Calu3 (cell line): ENCODE data around the gene HACD1. TPM values are rescaled to one million over a fixed set of nuclear protein-coding genes. Genes with fewer than 3 reads are reported as not detected.

Experiments
- BruUV-seq: library from RNA; stranded (reverse); fragments of 400-500 nt; replicated peaks from 2 replicates; lab custom pipeline; 2021; lab: Mats Ljungman, UMichigan
- CTCF ChIA-PET: fragments of 300-600 bp; sonication (Branson Sonifier 250); formaldehyde crosslinking; loops from one replicate; lab custom pipeline; 2022; ENCODE audit warnings: antibody characterized with exemption; lab: Charles Lee
- DNase-seq: peaks from one replicate; pipeline ENCODE4 v3.0.0; 2022
- H3K27ac Mint-ChIP-seq: one replicate; pipeline ENCODE4 v1.8.0; 2022; ENCODE audit warnings: mixed read lengths; ENCODE audit not compliant: unreplicated experiment
- H3K27me3 Mint-ChIP-seq: one replicate; pipeline ENCODE4 v1.8.0; 2022; ENCODE audit warnings: mixed read lengths; ENCODE audit not compliant: unreplicated experiment
- H3K36me3 Mint-ChIP-seq: one replicate; pipeline ENCODE4 v1.8.0; 2022; ENCODE audit warnings: mild to moderate bottlenecking, moderate library complexity, mixed read lengths; ENCODE audit not compliant: insufficient read depth, unreplicated experiment
- H3K4me1 Mint-ChIP-seq: one replicate; pipeline ENCODE4 v1.8.0; 2022; ENCODE audit warnings: mild to moderate bottlenecking, low read depth, mixed read lengths; ENCODE audit not compliant: unreplicated experiment
- H3K4me3 Mint-ChIP-seq: one replicate; pipeline ENCODE4 v1.8.0; 2022; ENCODE audit warnings: mild to moderate bottlenecking, low read depth, moderate library complexity, mixed read lengths; ENCODE audit not compliant: unreplicated experiment
- H3K9me3 Mint-ChIP-seq: one replicate; pipeline ENCODE4 v1.8.0; 2022; ENCODE audit warnings: low read depth, mixed read lengths; ENCODE audit not compliant: unreplicated experiment
- CTCF ChIP-seq: fragments of 200-600 bp; IDR thresholded peaks from one replicate; pipeline ENCODE4 v1.8.0; 2022; ENCODE audit warnings: antibody characterized with exemption; ENCODE audit not compliant: unreplicated experiment
- intact Hi-C: fragments of 100-400 bp; cut with micrococcal nuclease; formaldehyde crosslinking; loops from one replicate; pipeline ENCODE4 v1.10.0; 2022; ENCODE audit not compliant: unreplicated experiment
- total RNA-seq: library from RNA; stranded (reverse); gene quantifications from 2 replicates; pipeline ENCODE4 v1.2.3, GENCODE V29; 2022

HACD1 gene
- total RNA-seq, 1 experiment from 2014 or later, result 17.3 TPM

GRCh38 chr10:17626656-17627055, 9.5 kb upstream of the HACD1 start:
- Mint-ChIP-seq H3K27me3 (no peaks in the 10 kb centered on the region), H3K27ac (no peak overlapping the region), H3K9me3 (no peaks in the 10 kb centered on the region), H3K36me3 (no peaks in the 10 kb centered on the region), H3K4me3 (no peak overlapping the region), H3K4me1 (no peaks in the 10 kb centered on the region)
- TF ChIP-seq CTCF, result no peak
- no peak for DNase-seq
- CTCF ChIA-PET, result interaction anchor here (0.6 kb wide), 1 partner anchor 10 kb away, joined by 4 read pairs; no protein-coding TSS in a partner anchor
- intact Hi-C loops, result no loop called here
- BruUV-seq, result no TSS peak

GRCh38 chr10:17624996-17625395, 7.8 kb upstream of the HACD1 start:
- Mint-ChIP-seq H3K4me1 (no peaks in the 10 kb centered on the region), H3K4me3 (no peak overlapping the region), H3K9me3 (no peaks in the 10 kb centered on the region), H3K27ac (no peak overlapping the region), H3K36me3 (no peaks in the 10 kb centered on the region), H3K27me3 (no peaks in the 10 kb centered on the region)
- CTCF ChIA-PET, result no interaction called here
- intact Hi-C loops, result no loop called here
- no peak for TF ChIP-seq CTCF
- BruUV-seq, result no TSS peak
- DNase-seq, result no peak

- H3K4me1 Mint-ChIP-seq, result no peaks in the 10 kb centered on the region
- H3K4me3 Mint-ChIP-seq, result no peak overlapping the region
- no peak for TF ChIP-seq CTCF
- no peak for DNase-seq
- BruUV-seq, result no TSS peak
- CTCF ChIA-PET, result interaction anchor here (0.6 to 1.2 kb wide), 2 partner anchors 10 to 35 kb away, joined by 3 to 4 read pairs; no protein-coding TSS in a partner anchor
- no peaks in the 10 kb centered on the region for H3K9me3 Mint-ChIP-seq
- peaks cover 7% of the 10 kb centered on the region for H3K36me3 Mint-ChIP-seq
- H3K27me3 Mint-ChIP-seq, result no peaks in the 10 kb centered on the region
- intact Hi-C loops, result no loop called here
- no peak overlapping the region for H3K27ac Mint-ChIP-seq
Measured at GRCh38 chr10:17622061-17622460, 4.9 kb upstream of the HACD1 start.

GRCh38 chr10:17616403-17617030, 657 bp downstream of the HACD1 start:
- H3K9me3 Mint-ChIP-seq, result no peaks in the 10 kb centered on the region
- H3K4me1 Mint-ChIP-seq, result no peaks in the 10 kb centered on the region
- H3K4me3 Mint-ChIP-seq, result peak overlapping the region; percentile 76
- no peak for TF ChIP-seq CTCF
- CTCF ChIA-PET, result interaction anchor here (0.7 to 1.9 kb wide), 4 partner anchors 10 to 606 kb away, joined by 3 to 8 read pairs (median 4); partner anchors contain the start of gene STAM
- DNase-seq, result peak; percentile 65
- BruUV-seq, result no TSS peak
- H3K27ac Mint-ChIP-seq, result no peak overlapping the region
- intact Hi-C loops, result loop anchor here (5.0 kb wide), 1 partner anchor 66 kb away; no protein-coding TSS in a partner anchor
- no peaks in the 10 kb centered on the region for H3K27me3 Mint-ChIP-seq
- H3K36me3 Mint-ChIP-seq, result peaks cover 7% of the 10 kb centered on the region
